ENCODE data around the gene PDZD2.

- TF ChIP-seq CTCF (IDR thresholded peaks at IDR 0.05) (no peak), POLR2AphosphoS5 (IDR thresholded peaks at IDR 0.05) (no peak)
Measured at GRCh38 chr5:31657315-31657979, 18.5 kb downstream of the PDZD2 start.

Data from sigmoid colon (tissue), 4 donors.